DOHH2 (cell line): ENCODE measurements around the gene PBX4.

ENCODE experiments used
- H3F3A ChIP-seq: fragments of 200-600 bp; sonication (generic), shearing (Covaris generic); 2 replicates; pipeline ENCODE4 v1.6.0; 2016; ENCODE audit warnings: antibody characterized with exemption, mild to moderate bottlenecking; ENCODE audit not compliant: control insufficient read depth, insufficient read depth
- H3K27ac ChIP-seq: fragments of 200-600 bp; sonication (generic); 2 replicates; pipeline ENCODE4 v1.5.1; 2014; ENCODE audit warnings: low read depth, mild to moderate bottlenecking, low read length, moderate library complexity
- H3K27me3 ChIP-seq: fragments of 200-600 bp; sonication (generic); 2 replicates; pipeline ENCODE4 v1.6.1; 2014; ENCODE audit warnings: mild to moderate bottlenecking, low read length, mixed read lengths; ENCODE audit not compliant: control insufficient read depth
- H3K36me3 ChIP-seq: fragments of 200-600 bp; sonication (generic); 2 replicates; pipeline ENCODE4 v1.6.1; 2014; ENCODE audit warnings: mild to moderate bottlenecking, low read length, moderate library complexity, mixed read lengths; ENCODE audit not compliant: control insufficient read depth
- H3K4me1 ChIP-seq: fragments of 200-600 bp; sonication (generic); 2 replicates; pipeline ENCODE4 v1.6.1; 2014; ENCODE audit warnings: mild to moderate bottlenecking, low read length, mixed read lengths; ENCODE audit not compliant: control insufficient read depth
- H3K4me2 ChIP-seq: fragments of 200-600 bp; sonication (generic); 2 replicates; pipeline ENCODE4 v1.6.0; 2014; ENCODE audit warnings: mild to moderate bottlenecking, low read length, moderate library complexity
- H3K4me3 ChIP-seq: fragments of 200-600 bp; sonication (generic); 2 replicates; pipeline ENCODE4 v1.5.1; 2014; ENCODE audit warnings: mild to moderate bottlenecking, low read length, mixed read lengths
- H3K79me2 ChIP-seq: fragments of 200-600 bp; sonication (generic); 2 replicates; pipeline ENCODE4 v1.6.1; 2014; ENCODE audit warnings: mild to moderate bottlenecking, low read length, mixed read lengths; ENCODE audit not compliant: control insufficient read depth
- H3K9me2 ChIP-seq: fragments of 200-600 bp; sonication (generic); replicated peaks from 2 replicates; pipeline ENCODE4 v1.6.1; 2014; ENCODE audit warnings: mild to moderate bottlenecking, low read length, mixed read lengths; ENCODE audit not compliant: control insufficient read depth
- H3K9me3 ChIP-seq: fragments of 200-600 bp; sonication (generic); 2 replicates; pipeline ENCODE4 v1.6.1; 2014; ENCODE audit warnings: antibody characterized with exemption, low read length, mixed read lengths; ENCODE audit not compliant: control insufficient read depth, insufficient read depth
- H4K20me1 ChIP-seq: fragments of 200-600 bp; sonication (generic); 2 replicates; pipeline ENCODE4 v1.6.0; 2014; ENCODE audit warnings: low read depth, mild to moderate bottlenecking, antibody characterized with exemption, low read length, moderate library complexity; ENCODE audit not compliant: control insufficient read depth, insufficient read depth
- EZH2phosphoT487 ChIP-seq: fragments of 200-600 bp; sonication (generic); IDR thresholded peaks from 2 replicates; pipeline ENCODE4 v1.6.1; 2017; ENCODE audit warnings: borderline replicate concordance, mild to moderate bottlenecking, antibody characterized with exemption, low read length, moderate library complexity, mixed read lengths
- TF ChIP-seq, protein P1 (sequence below): fragments of 200-600 bp; sonication (generic); IDR thresholded peaks from one replicate; pipeline ENCODE4 v1.5.1; 2014; ENCODE audit warnings: antibody characterized with exemption, mild to moderate bottlenecking, low read depth, low read length; ENCODE audit not compliant: poor library complexity, severe bottlenecking

The PBX4 gene

GRCh38 chr19:19561946-19562664 lies 56.4 kb downstream of the PBX4 start:
- Histone ChIP-seq H3K79me2 (no peaks in the 10 kb centered on the region), H3K4me2 (no peak overlapping the region), H3K9me3 (no peaks in the 10 kb centered on the region), H3K9me2 (no peaks in the 10 kb centered on the region), H4K20me1 (no peaks in the 10 kb centered on the region), H3K4me1 (no peaks in the 10 kb centered on the region), H3K27me3 (no peaks in the 10 kb centered on the region), H3K4me3 (no peak overlapping the region), H3K36me3 (no peaks in the 10 kb centered on the region; the same call in 1 of the 2 replicates), H3F3A (no peaks in the 10 kb centered on the region), H3K27ac (no peak overlapping the region)
- TF ChIP-seq, protein P1, sequence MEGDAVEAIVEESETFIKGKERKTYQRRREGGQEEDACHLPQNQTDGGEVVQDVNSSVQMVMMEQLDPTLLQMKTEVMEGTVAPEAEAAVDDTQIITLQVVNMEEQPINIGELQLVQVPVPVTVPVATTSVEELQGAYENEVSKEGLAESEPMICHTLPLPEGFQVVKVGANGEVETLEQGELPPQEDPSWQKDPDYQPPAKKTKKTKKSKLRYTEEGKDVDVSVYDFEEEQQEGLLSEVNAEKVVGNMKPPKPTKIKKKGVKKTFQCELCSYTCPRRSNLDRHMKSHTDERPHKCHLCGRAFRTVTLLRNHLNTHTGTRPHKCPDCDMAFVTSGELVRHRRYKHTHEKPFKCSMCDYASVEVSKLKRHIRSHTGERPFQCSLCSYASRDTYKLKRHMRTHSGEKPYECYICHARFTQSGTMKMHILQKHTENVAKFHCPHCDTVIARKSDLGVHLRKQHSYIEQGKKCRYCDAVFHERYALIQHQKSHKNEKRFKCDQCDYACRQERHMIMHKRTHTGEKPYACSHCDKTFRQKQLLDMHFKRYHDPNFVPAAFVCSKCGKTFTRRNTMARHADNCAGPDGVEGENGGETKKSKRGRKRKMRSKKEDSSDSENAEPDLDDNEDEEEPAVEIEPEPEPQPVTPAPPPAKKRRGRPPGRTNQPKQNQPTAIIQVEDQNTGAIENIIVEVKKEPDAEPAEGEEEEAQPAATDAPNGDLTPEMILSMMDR: no peak
- no peak for TF ChIP-seq EZH2phosphoT487

DNA sequence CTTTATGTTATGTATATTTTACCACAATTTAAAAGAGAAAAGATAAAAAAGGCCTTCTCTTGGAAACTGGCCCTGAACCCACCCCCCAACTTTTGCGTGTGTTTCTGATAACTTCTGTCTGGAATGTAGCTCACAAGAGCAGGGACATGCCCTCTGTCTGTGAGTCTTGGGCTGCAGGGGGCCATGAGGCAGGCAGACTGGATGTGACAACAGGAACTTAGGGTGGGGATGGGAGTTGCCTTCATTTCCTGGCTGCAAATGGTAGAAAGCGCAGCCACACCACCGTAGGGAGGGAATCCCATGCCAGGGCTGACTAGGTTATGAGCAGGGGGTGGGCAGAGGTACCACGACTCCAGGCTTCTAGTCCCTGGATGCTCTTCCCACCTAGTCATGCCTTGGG lies 58.6 kb downstream of the PBX4 start:
- no peaks in the 10 kb centered on the region for H3F3A ChIP-seq
- no peak overlapping the region for H3K27ac ChIP-seq
- H3K9me3 ChIP-seq: no peaks in the 10 kb centered on the region
- H3K9me2 ChIP-seq: no peaks in the 10 kb centered on the region
- TF ChIP-seq EZH2phosphoT487: no peak
- TF ChIP-seq, protein P1: no peak
- no peak overlapping the region for H3K4me3 ChIP-seq
- no peaks in the 10 kb centered on the region for H3K27me3 ChIP-seq
- no peak overlapping the region for H3K4me2 ChIP-seq
- H3K36me3 ChIP-seq: no peaks in the 10 kb centered on the region; the same call in 1 of the 2 replicates
- no peaks in the 10 kb centered on the region for H3K79me2 ChIP-seq
- H4K20me1 ChIP-seq: no peaks in the 10 kb centered on the region
- H3K4me1 ChIP-seq: no peaks in the 10 kb centered on the region

DNA sequence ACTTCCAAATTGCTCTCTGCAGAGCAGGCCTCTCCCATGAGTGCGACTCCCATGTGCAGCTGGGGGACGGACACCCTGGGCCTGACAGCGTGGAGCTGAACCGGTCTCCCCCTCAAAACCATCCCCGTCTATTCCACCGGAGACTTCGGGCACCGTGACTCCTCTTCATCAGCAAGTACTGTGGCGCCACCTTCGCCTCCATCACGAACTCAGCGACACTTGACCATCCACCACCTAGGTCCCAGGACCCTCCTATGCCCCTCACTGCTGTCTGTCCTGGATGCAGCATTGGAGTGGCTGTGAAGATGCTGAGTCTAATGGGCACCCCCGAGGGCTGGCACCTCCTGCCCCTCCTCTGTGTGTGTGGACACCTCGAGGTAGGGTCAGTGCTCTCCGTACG lies 59.9 kb downstream of the PBX4 start:
- no peaks in the 10 kb centered on the region; the same call in 1 of the 2 replicates for H4K20me1 ChIP-seq
- H3K27ac ChIP-seq: no peak overlapping the region
- H3K4me1 ChIP-seq: no peaks in the 10 kb centered on the region
- H3K4me3 ChIP-seq: no peak overlapping the region
- H3K4me2 ChIP-seq: no peak overlapping the region
- no peaks in the 10 kb centered on the region for H3K9me3 ChIP-seq
- no peaks in the 10 kb centered on the region for H3K36me3 ChIP-seq
- H3K27me3 ChIP-seq: no peaks in the 10 kb centered on the region
- TF ChIP-seq, protein P1: no peak
- no peak for TF ChIP-seq EZH2phosphoT487
- no peaks in the 10 kb centered on the region for H3K79me2 ChIP-seq
- no peaks in the 10 kb centered on the region for H3K9me2 ChIP-seq
- no peaks in the 10 kb centered on the region for H3F3A ChIP-seq
